ENCODE measurements around the gene PSMD1.

Gene PSMD1

GRCh38 chr2:231198291-231199173 is 141.9 kb downstream of the PSMD1 start, which contains the start of gene ARMC9:
Gene ARMC9 (plus strand): TSS chr2:231198631. CDS start chr2:231206239, 7,608 bp downstream.
- no peak for TF ChIP-seq CTCF (IDR thresholded peaks at IDR 0.05; ENCODE audit: low read depth, low read length)
- no peak for DNase-seq (ENCODE audit: extremely low read depth, low read depth)

- DNase-seq (ENCODE audit: extremely low read depth, low read depth), result no peak
- TF ChIP-seq CTCF (IDR thresholded peaks at IDR 0.05; ENCODE audit: low read depth, low read length), result no peak
These were observed 142.6 kb downstream of the PSMD1 start for GRCh38 chr2:231199219-231199618.

GRCh38 chr2:231200805-231201474 is 144.3 kb downstream of the PSMD1 start:
- TF ChIP-seq CTCF (IDR thresholded peaks at IDR 0.05; ENCODE audit: low read depth, low read length), result no peak
- no peak for DNase-seq (ENCODE audit: extremely low read depth, low read depth)

GRCh38 chr2:231201475-231201814 is 144.8 kb downstream of the PSMD1 start:
- DNase-seq (ENCODE audit: extremely low read depth, low read depth), result no peak
- TF ChIP-seq CTCF (IDR thresholded peaks at IDR 0.05; ENCODE audit: low read depth, low read length), result no peak

GRCh38 chr2:231203087-231203486 is 146.4 kb downstream of the PSMD1 start:
- DNase-seq (ENCODE audit: extremely low read depth, low read depth), result no peak
- no peak for TF ChIP-seq CTCF (IDR thresholded peaks at IDR 0.05; ENCODE audit: low read depth, low read length)

GRCh38 chr2:231204146-231204545 is 147.5 kb downstream of the PSMD1 start:
- DNase-seq (ENCODE audit: extremely low read depth, low read depth), result no peak
- no peak for TF ChIP-seq CTCF (IDR thresholded peaks at IDR 0.05; ENCODE audit: low read depth, low read length)

GRCh38 chr2:231204581-231204980 is 147.9 kb downstream of the PSMD1 start:
- DNase-seq (ENCODE audit: extremely low read depth, low read depth), result no peak
- TF ChIP-seq CTCF (IDR thresholded peaks at IDR 0.05; ENCODE audit: low read depth, low read length), result no peak

All from AG09319 (cell line).